Measurements from ENCODE around the gene SRP68.

GRCh38 chr17:76022285-76022684, 50.0 kb downstream of the SRP68 start:
- TF ChIP-seq CTCF (IDR thresholded peaks at IDR 0.05) (no peak), EZH2 (IDR thresholded peaks at IDR 0.05; ENCODE audit: borderline replicate concordance, insufficient read depth, low read depth, low read length, poor library complexity, severe bottlenecking) (no peak)
